Stimulated activated naive CD8-positive, alpha-beta T cell treated with anti-CD3 and anti-CD28 coated beads, Interleukin-15, Interleukin-2, amounts not matched to agents 100 U/mL and 50 U/mL, for 24 hours (primary cell): ENCODE results near the gene SNX9.
"Not testable (repeated sequence)": the region's sequence is repeated elsewhere in the genome, so short reads cannot be mapped to it uniquely, and the experiment has no call there.

Experiments
- ATAC-seq: fragments of 150-1000 bp; cut with Tn5 transposase; one replicate; pipeline ENCODE4 v1.10.0; 2021
- DNase-seq: peaks from one replicate; pipeline ENCODE4 v3.0.0; 2021

Gene SNX9

DNA sequence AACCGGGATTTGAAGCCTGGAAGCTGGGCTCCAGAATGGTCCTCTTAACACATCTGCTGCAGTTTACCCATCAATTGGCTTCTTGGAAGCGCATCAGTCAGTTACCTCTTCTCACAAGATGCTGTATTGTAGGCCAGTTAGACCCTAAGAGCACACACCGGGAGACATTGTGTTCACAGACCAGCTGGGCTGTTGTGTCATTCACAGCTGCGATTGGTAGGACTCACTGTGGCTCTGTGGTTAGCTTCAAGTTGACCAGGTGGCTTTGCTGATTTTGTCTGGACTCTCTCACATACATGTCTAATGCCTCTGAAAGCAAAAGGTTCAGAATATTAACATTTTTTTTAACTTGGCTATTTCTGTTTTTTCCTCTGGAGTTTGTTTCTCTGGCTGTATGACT is 64.8 kb downstream of the SNX9 start:
- DNase-seq (no peak), ATAC-seq (no peak)

DNA sequence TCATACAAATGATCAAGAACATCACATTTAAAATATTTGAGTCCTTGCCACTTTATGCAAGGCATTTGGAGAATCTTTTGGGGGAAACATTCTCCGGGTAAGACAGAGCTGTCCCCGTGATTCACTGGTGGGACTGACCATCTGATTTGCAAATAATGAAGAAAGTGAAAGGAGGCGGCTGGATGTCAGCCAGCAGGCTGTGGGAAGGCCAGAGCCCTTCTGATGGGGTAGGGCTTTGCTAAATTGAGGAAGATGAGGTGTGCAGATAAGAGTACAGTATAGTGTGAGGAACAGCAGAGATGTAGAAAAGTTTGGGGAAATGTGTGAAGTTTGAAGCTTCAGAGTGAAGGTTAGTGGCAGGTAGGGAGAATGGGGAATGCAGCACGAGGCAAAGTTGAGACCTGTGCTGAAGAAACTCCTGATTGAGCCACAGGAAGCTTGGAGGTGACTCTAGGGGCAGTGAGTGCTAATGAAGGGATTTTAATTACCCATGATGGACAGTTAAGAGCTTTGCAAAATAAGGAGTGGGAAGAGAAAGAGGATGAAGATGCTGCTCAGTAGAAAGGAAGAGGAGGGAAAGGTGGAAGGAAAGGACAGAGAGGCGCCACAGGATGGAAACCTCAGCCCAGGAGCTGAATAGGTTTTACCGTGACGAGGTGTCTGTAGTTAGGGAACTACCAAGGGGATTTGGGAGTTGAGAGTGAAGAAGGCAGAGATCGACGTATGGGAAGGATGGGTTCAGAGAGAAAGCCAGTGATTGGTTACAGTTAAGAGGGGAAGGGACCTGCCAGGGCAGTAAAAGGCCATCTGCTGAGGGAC is 68.7 kb downstream of the SNX9 start:
- ATAC-seq (no peak), DNase-seq (no peak)

- no peak for ATAC-seq
Measured at GRCh38 chr6:157892363-157892877, 69.4 kb downstream of the SNX9 start.

DNA sequence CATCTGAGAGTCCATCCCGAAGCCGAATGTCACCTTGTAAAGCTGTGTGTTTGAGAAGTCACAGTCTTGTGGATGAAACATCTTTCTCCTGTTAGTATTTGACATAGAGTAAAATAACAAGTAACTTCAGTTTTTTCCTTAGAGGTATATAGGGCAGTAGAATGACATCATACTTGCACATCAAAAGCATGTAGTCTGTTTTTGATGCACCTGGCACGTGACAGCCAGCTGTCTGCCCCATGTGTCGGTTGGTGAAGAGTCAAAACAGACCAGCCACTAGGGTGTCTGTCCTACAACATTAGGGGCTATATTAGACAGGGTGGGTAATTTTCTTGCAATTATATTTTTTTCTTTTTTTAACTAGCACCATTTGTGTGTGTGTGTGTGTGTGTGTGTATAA is 70.2 kb downstream of the SNX9 start:
- peak; percentile 56 for ATAC-seq
- DNase-seq, result peak; percentile 24

More at GRCh38 chr6:157892363-157892877, 69.4 kb downstream of the SNX9 start:
- no peak for DNase-seq

- ATAC-seq (no peak), DNase-seq (no peak)
Measured at GRCh38 chr6:157895585-157895984, 72.5 kb downstream of the SNX9 start.

- DNase-seq (no peak), ATAC-seq (no peak)
Measured at GRCh38 chr6:157896932-157897331, 73.9 kb downstream of the SNX9 start.

GRCh38 chr6:157898169-157898568 is 75.1 kb downstream of the SNX9 start:
- no peak for ATAC-seq
- no peak for DNase-seq

GRCh38 chr6:157898640-157899039 is 75.6 kb downstream of the SNX9 start:
- no peak for DNase-seq
- ATAC-seq, result no peak

- not testable (repeated sequence) for DNase-seq, ATAC-seq
Measured at GRCh38 chr6:157900262-157900661, 77.2 kb downstream of the SNX9 start.

DNA sequence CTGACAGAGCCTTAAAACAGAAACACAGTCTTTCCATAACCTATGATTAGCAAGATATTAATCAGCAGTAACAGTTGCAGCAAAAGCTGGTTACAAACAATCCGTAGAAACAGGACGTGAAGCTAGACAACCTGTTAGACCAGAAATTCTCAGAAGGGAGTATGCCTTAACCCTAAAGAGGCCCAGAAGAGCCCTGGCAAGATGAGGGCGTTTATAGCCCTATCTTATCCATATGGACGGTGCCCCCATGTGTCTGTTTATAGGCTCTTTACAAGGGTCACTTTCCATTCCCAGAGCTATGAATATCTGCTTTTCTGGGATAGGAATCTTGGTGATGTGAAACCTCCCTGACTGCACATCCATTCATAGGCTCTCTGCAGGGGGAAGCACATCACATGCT is 77.7 kb downstream of the SNX9 start:
- not testable (repeated sequence) for DNase-seq, ATAC-seq

GRCh38 chr6:157904999-157905398 is 82.0 kb downstream of the SNX9 start:
- DNase-seq (no peak), ATAC-seq (no peak)

GRCh38 chr6:157905590-157906342 is 82.7 kb downstream of the SNX9 start:
- ATAC-seq, result no peak
- no peak for DNase-seq

DNA sequence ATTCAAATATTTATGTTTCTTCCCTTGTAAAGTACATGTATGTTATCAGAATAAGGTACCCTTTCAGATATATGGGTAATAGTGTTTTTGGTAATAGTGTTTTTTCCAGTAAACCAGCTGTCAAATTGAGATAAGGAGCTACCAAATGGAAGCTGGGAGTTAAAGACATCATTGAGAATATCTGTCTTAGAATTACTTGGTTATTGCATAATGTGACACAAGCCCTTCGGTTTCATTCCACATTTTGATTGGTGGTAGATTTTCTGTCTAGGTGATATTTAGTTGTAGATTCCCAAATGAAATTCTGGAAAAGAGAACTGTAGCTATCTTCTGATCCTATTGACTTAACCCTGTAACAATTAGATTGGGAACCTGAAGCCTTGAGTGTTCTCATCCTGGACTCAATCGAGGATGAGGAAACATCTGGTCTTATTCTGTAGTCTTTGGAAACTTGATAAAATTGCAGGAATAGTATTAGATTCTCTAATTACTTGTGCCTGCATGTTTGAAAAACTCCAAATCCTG is 83.6 kb downstream of the SNX9 start:
- DNase-seq (no peak), ATAC-seq (no peak)

GRCh38 chr6:157907651-157908050 is 84.6 kb downstream of the SNX9 start:
- ATAC-seq, result no peak

DNA sequence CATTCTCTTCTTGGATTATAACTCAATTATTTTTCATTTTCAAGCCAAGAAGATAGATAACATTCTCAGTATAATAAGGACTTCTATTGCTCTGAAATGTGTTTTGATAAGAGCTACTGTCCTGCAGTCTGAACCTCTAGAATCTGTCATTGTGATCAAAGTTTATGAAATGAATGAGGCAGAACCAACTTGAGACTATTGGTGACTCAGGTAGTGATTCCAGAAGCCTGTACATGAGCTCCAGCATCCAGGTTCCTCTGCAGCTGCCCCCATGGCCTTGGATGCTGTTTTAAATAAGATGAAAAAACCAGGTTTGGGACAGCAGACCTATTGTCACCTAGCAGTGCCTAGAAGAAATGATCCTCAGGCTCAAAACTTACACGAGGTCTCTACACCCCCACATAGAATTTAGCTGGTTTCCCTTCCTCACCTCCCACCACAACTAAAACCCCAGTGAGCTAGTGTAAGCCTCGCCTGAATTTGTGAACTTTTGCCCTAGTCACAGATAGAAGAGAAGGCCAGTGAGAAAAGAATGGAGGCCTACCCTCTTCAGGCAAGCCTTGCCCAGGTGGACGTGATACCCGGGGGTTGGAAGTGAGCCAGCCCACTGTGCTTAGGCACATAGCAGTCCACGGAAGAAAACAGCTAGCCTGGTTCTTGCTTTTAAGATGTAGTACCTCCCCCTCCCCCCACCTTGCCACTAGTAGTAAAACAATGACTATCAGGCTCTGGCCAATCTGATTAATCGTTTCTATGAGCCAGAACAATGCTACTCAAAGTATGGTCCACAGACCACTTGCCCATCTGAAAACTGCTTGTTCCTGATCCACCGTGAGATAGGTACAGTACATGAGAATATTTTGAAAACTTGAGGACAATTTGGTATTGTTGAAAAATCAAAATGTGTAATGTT is 85.6 kb downstream of the SNX9 start:
- ATAC-seq, result peak; percentile 70
- DNase-seq, result no peak

More at GRCh38 chr6:157907651-157908050, 84.6 kb downstream of the SNX9 start:
- DNase-seq, result no peak

DNA sequence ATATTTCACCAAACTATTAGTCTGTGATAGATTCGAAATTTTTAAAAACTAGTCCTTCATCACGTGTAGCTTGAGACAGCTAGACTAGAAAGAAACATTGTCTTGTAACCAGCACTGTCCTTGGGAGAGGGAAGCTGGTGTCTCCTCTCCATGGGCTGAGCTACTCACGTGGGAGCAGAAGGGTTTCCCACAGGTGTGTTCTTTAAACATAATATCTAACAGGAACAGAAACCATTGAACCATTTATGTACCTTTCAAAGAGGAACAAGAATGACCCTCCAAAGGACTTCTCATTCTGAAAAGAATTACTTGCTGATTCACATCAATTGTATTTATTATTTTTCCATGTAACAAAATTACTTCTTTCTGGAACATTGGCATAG is 86.2 kb downstream of the SNX9 start:
- ATAC-seq, result no peak
- no peak for DNase-seq

GRCh38 chr6:157911278-157911677 is 88.2 kb downstream of the SNX9 start:
- no peak for DNase-seq
- ATAC-seq, result no peak

DNA sequence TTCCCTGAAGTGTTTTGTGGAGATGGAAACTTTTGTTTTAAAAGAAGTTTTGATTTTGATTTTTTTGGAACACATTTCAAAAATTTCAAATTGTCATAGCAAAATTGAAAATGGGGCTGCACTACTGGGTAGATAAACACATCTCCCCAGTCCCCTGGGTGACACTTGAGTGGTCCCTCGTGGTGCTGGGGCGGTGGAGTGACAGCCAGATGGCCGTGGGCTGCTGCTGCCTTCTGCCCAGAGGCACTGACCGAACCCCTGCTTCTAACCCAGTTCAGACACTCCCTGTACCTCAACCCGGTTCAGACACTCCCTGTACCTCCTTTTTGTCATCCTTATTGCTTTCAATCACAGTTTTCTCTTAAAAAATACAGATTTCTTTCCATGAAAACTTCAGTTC is 88.7 kb downstream of the SNX9 start:
- no peak for ATAC-seq
- no peak for DNase-seq

DNA sequence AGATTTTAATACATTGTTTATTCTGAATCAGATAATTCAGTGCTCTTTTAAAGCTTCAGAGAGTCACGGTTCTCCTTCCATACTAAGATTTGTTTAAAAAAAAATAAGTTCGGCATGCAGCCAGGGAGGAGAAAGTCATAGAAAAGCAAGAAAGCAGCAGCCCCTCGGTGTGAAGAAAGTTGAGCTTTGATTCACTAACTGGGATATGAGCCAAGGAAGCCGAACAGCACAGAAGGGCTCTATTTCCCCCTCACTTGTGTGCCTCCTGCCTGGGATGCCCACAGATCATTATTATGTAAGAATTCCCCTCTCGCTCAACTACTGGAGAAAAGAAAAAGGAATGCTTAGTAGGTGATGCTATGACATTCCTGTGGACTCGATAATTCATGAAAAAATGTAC is 89.3 kb downstream of the SNX9 start:
- no peak for DNase-seq
- no peak for ATAC-seq

DNA sequence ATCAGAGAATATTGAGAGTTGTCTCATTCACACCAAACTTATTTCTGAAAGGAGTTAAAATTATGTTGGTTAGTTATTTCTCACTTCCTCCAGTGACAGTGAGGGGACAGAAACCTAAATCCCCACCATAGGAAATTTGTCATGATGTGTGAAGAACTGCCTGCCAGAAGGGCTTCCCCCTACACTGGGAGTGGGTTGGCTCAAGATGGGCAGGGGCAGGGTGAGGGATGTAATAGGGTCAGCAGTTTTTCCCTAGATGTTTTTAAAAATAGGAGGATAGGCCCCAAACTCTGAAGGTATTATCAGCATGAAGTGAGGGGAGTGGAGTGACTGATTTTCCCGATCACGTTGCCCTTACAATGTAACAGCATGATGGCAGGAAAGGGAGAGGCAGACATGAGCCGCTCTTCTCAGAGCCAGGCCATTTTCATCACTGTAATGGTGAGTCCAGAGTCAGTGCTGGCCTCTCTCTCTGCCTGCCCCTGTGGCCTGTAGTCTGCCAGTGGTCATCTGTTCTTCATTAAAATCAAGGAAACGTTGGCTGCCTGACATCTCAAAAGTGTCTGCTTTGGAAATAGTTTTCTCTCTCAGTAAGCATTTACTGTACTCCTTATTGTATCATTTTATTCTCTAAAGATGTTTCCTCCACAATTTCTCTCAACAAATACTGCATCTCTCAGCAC is 98.8 kb downstream of the SNX9 start:
- ATAC-seq (peak; percentile 23), DNase-seq (no peak)

- DNase-seq, result no peak
- no peak for ATAC-seq
Measured at GRCh38 chr6:157925771-157926170, 102.7 kb downstream of the SNX9 start.
